Subcutaneous adipose tissue (tissue), 4 donors: Measurements from ENCODE around the gene NCOA5. TPM values are rescaled to one million over a fixed set of nuclear protein-coding genes. Genes with fewer than 3 reads are reported as not detected.

Experiments used
- CTCF ChIP-seq: fragments of 450-650 bp; IDR thresholded peaks from one replicate; pipeline ENCODE4 v1.5.1; 2016; ENCODE audit warnings: low read depth, mild to moderate bottlenecking, control low read depth, antibody characterized with exemption, moderate library complexity
- total RNA-seq, 4 donors: library from RNA; depleted of rRNA; stranded (reverse); fragments of >200 nt; gene quantifications; one replicate each; pipeline ENCODE4 v1.1.0, GENCODE V29; 2016

The NCOA5 gene
- total RNA-seq, 4 donors from 2014 or later = 23.3 to 26.9 (median 26.3) TPM

GRCh38 chr20:46011631-46012482, 77.9 kb downstream of the NCOA5 start:
- TF ChIP-seq CTCF = no peak

Other genes starting within 250 kb of the NCOA5 start
- gene ACOT8, start 232.6 kb downstream of the NCOA5 start, total RNA-seq = 10 to 100 TPM; 21.9 to 32.6 (median 27.1) TPM
- 1 to 10 TPM; 2.1 to 4.4 (median 2.7) TPM for gene ZSWIM3, start 232.3 kb downstream of the NCOA5 start, total RNA-seq
- 1 to 10 TPM; 5.9 to 7.0 (median 6.7) TPM for gene ZSWIM1, start 208.7 kb downstream of the NCOA5 start, total RNA-seq
- gene SPATA25, start 202.3 kb downstream of the NCOA5 start, total RNA-seq = 10 to 100 TPM in 1 of 4 donors, 1 to 10 TPM in 3; 2.2 to 13.4 (median 2.9) TPM
- 10 to 100 TPM in 2 of 4 donors, 1 to 10 TPM in 2; 2.3 to 15.1 (median 10.0) TPM for gene NEURL2, start 198.8 kb downstream of the NCOA5 start, total RNA-seq
- gene CTSA, start 198.6 kb downstream of the NCOA5 start, total RNA-seq = 100 to 1,000 TPM in 2 of 4 donors, 10 to 100 TPM in 2; 79.1 to 164 (median 109) TPM
- 100 to 1,000 TPM; 135 to 475 (median 261) TPM for gene PLTP, start 177.8 kb downstream of the NCOA5 start, total RNA-seq
- gene PCIF1, start 155.3 kb downstream of the NCOA5 start, total RNA-seq = 10 to 100 TPM; 20.7 to 39.2 (median 24.8) TPM
- 10 to 100 TPM in 3 of 4 donors, 1 to 10 TPM in 1; 9.9 to 21.1 (median 13.7) TPM for gene ZNF335, start 117.8 kb downstream of the NCOA5 start, total RNA-seq
- 100 to 1,000 TPM in 1 of 4 donors, 10 to 100 TPM in 1, 1 to 10 TPM in 2; 3.0 to 172 (median 7.5) TPM for gene MMP9, start 81.1 kb downstream of the NCOA5 start, total RNA-seq
- not detected for gene SLC12A5, start 60.7 kb downstream of the NCOA5 start, total RNA-seq
- gene CD40, start 28.4 kb upstream of the NCOA5 start, total RNA-seq = 10 to 100 TPM in 3 of 4 donors, 1 to 10 TPM in 1; 9.5 to 22.8 (median 17.7) TPM
- not detected for gene CDH22, start 218.5 kb upstream of the NCOA5 start, total RNA-seq